Testis (tissue), 3 donors: ENCODE results near the gene FAF1. TPM values are rescaled to one million over a fixed set of nuclear protein-coding genes. Genes with fewer than 3 reads are reported as not detected.

ENCODE experiments used
- DNase-seq: peaks from one replicate; pipeline ENCODE4 v3.0.0-alpha.2; 2019
- H3K27ac ChIP-seq, 2 donors: fragments of 200-600 bp; sonication (generic); one replicate each; pipeline ENCODE4 v1.5.1; 2019
- H3K27me3 ChIP-seq: fragments of 200-600 bp; sonication (generic); one replicate; pipeline ENCODE4 v1.5.1; 2019
- H3K36me3 ChIP-seq: fragments of 200-600 bp; sonication (generic); one replicate; pipeline ENCODE4 v1.5.1; 2017; ENCODE audit warnings: low read depth; ENCODE audit errors: missing control alignments
- H3K4me1 ChIP-seq: fragments of 200-600 bp; sonication (generic); one replicate; pipeline ENCODE4 v1.5.1; 2019
- H3K4me3 ChIP-seq, 2 donors: fragments of 200-600 bp; sonication (generic); one replicate each; pipeline ENCODE4 v1.5.1; 2017 to 2019
- H3K9me3 ChIP-seq: fragments of 200-600 bp; sonication (generic); one replicate; pipeline ENCODE4 v1.5.1; 2017
- CTCF ChIP-seq, 3 experiments: fragments of 450-650 bp in 2 of 3; fragments of 200-600 bp in 1 of 3; sonication (generic) in 1 of 3; IDR thresholded peaks; one replicate each; pipeline ENCODE4 v1.5.1; 2016 to 2019; ENCODE audit warnings: antibody characterized with exemption in 3 of 3, mild to moderate bottlenecking in 2 of 3, moderate library complexity in 1 of 3
- POLR2A ChIP-seq: fragments of 450-650 bp; IDR thresholded peaks from one replicate; pipeline ENCODE4 v1.6.1; 2017; ENCODE audit warnings: antibody characterized with exemption, mild to moderate bottlenecking, moderate library complexity
- WGBS, 2 donors: methylation state at CpG; one replicate each; pipeline ENCODE4 v1.1.5; 2018; 5-methylcytosine and 5-hydroxymethylcytosine counted together
- intact Hi-C: fragments of 100-400 bp; cut with DNase I; formaldehyde crosslinking; loops from one replicate; pipeline ENCODE4 v1.15.1; 2023; ENCODE audit warnings: low total_unique reads
- polyA plus RNA-seq: library from polyadenylated mRNA; stranded (reverse); fragments of 350-450 nt; fragmentation: Illumina TruSeq; extraction: RNeasy Lipid Tissue Mini Kit (QIAGEN cat#74804); gene quantifications from one replicate; pipeline ENCODE4 v1.2.3, GENCODE V29; 2014; ENCODE audit warnings: low read depth, low replicate concordance; ENCODE audit not compliant: insufficient read depth
- total RNA-seq, 2 donors: library from RNA; depleted of rRNA; stranded (reverse); fragments of >200 nt; gene quantifications; one replicate each; pipeline ENCODE4 v1.2.3, GENCODE V29; 2016

Gene FAF1
- total and polyA plus RNA-seq, 3 donors from 2014 or later: 46.5 to 236 (median 61.6) TPM

DNA sequence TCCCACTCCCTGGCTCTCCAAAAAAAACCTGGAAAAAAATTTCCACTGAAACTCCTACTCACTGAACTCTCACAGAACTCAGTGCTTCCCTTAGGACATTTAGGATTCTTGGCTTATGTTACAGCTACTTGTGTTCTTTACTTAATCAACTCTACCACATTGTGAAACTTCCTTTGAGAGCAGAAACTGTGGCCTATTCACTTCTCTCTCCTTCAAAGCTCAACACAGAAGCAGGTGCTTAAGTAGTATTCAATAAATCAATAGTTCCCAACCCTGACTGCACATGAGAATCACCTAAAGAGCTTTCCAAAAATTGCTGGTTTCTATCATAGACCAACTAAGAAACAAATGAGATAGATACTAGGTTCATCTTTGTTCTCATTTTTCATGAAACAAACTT, 468.9 kb downstream of the FAF1 start:
- intact Hi-C loops: no loop called here
- TF ChIP-seq POLR2A: no peak
- TF ChIP-seq CTCF (IDR thresholded peaks at IDR 0.05): no peak
- H3K4me1 ChIP-seq: no peaks in the 10 kb centered on the region
- H3K9me3 ChIP-seq: no peaks in the 10 kb centered on the region
- no peaks in the 10 kb centered on the region for H3K36me3 ChIP-seq
- H3K4me3 ChIP-seq: no peak overlapping the region
- H3K27me3 ChIP-seq: no peaks in the 10 kb centered on the region
- no peak for DNase-seq
- H3K27ac ChIP-seq: no peak overlapping the region

DNA sequence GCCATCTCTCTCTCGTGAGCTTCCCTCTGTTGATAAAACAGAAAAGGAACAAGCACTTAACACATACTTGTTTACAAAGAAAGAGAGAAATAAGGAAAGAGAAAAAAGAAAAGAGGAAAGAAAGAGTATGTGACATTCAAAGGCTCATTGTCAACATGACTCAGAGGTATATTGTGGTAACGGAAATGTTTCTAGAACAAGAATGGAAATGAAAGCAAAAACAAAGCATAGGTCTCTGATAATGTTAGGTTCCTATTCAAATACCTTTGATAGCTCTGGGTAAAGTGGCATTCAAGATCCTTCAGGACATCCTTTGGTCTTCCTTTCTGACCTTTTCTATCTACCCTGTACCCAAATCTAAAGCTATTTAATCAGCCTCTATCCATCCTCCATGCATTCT, 469.4 kb downstream of the FAF1 start:
- Histone ChIP-seq H3K9me3 (no peaks in the 10 kb centered on the region), H3K4me1 (no peaks in the 10 kb centered on the region), H3K27me3 (no peaks in the 10 kb centered on the region), H3K4me3 (no peak overlapping the region), H3K27ac (no peak overlapping the region), H3K36me3 (no peaks in the 10 kb centered on the region)
- no peak for DNase-seq
- TF ChIP-seq CTCF (IDR thresholded peaks at IDR 0.05): no peak
- no peak for TF ChIP-seq POLR2A
- intact Hi-C loops: no loop called here
- 91 to 92% methylated on average over 2 of the region's 2 CpGs for WGBS, 2 donors

DNA sequence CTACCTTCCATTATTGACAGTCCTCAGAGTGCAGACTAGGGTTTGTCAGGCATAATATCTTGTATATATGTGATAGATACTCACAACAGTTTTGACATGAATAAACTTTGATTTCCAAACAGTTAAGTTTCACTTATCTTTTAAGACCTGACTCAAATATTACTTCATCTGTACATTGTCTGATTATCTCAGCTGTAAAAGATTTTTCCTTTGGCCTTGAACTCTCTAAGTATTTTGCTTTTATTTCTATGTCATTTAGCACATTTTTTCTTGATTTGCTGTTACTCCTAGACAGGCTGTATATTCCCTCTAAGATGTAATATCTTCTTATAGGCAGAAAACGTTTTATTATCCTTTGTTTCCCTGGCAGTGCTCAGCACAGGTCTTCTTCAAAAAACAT, 471.2 kb downstream of the FAF1 start:
- no peaks in the 10 kb centered on the region for H3K4me1 ChIP-seq
- TF ChIP-seq CTCF (IDR thresholded peaks at IDR 0.05): no peak
- no peak for TF ChIP-seq POLR2A
- DNase-seq: no peak
- no peak overlapping the region for H3K27ac ChIP-seq
- no peaks in the 10 kb centered on the region for H3K27me3 ChIP-seq
- 31 to 50% methylated on average over 1 of the region's 1 CpG for WGBS, 2 donors
- no peak overlapping the region for H3K4me3 ChIP-seq
- intact Hi-C loops: no loop called here
- H3K36me3 ChIP-seq: no peaks in the 10 kb centered on the region
- no peaks in the 10 kb centered on the region for H3K9me3 ChIP-seq

GRCh38 chr1:50488356-50488755, 471.7 kb downstream of the FAF1 start:
- H3K4me1 ChIP-seq: no peaks in the 10 kb centered on the region
- H3K27me3 ChIP-seq: no peaks in the 10 kb centered on the region
- no peaks in the 10 kb centered on the region for H3K36me3 ChIP-seq
- TF ChIP-seq POLR2A (no peak), CTCF (IDR thresholded peaks at IDR 0.05) (no peak)
- H3K27ac ChIP-seq: no peak overlapping the region
- intact Hi-C loops: no loop called here
- H3K4me3 ChIP-seq: no peak overlapping the region
- WGBS, 2 donors: 64 to 76% methylated on average over 3 of the region's 3 CpGs
- no peak for DNase-seq
- no peaks in the 10 kb centered on the region for H3K9me3 ChIP-seq

GRCh38 chr1:50487725-50488124, 472.3 kb downstream of the FAF1 start:
- intact Hi-C loops: no loop called here
- 96 to 100% methylated on average over 1 of the region's 1 CpG for WGBS, 2 donors
- TF ChIP-seq CTCF (IDR thresholded peaks at IDR 0.05) (no peak), POLR2A (no peak)
- no peaks in the 10 kb centered on the region for H3K36me3 ChIP-seq
- H3K4me3 ChIP-seq: no peak overlapping the region
- DNase-seq: no peak
- H3K4me1 ChIP-seq: no peaks in the 10 kb centered on the region
- H3K27me3 ChIP-seq: no peaks in the 10 kb centered on the region
- no peaks in the 10 kb centered on the region for H3K9me3 ChIP-seq
- no peak overlapping the region for H3K27ac ChIP-seq
